ENCODE measurements around the gene PIP5K1C. TPM values are rescaled to one million over a fixed set of nuclear protein-coding genes. Genes with fewer than 3 reads are reported as not detected.

The PIP5K1C gene
- polyA plus RNA-seq, 1 donor (not counting 4 experiments of a cell fraction or from before 2014, with no cell fraction given) = 3.6 TPM

DNA sequence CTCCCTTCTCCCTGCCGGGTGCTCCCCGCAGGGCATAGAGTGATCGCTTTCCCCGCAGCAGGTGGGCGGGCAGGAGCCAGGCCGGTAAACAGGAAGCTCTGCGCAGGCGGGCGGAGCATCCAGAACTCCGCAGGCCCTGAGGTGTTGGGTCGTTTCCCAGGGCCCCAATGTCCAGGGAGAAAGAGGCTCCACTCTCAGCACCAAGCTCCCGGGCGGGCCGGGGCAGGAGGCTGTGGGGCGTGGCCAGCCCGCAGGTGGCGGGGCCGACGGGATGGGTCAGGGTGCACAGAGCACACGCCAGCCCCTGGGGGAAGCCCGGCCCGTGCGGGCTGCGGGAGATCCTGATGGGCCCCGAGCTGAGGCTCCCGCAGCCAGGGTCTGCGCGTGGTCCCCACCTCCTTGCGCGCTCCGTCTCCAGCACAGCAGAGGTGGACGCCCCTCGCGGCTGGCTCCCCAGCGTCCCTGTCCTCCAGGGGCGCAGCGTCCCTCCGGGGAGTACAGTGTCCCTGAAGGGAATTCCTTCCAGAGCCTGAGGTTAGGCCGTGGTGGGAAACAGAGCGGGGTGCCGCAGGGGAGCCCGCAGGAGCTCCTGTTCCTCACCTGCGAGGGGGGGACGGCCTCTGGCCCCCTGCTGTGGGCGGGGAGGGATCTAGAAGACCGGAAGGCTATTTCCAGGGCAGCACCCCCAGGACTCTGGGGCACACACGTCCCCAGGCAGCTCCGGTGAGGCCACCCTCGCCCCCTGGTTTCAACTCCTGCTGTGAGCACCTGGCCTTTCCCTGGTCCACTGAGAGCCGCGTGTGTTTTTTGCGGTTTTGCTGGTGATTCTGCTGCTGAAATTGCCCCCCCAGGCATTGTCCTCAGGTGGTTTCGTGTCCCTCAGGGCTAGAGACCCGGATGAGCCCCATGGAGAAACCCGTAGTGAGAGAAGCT lies 12.2 kb downstream of the PIP5K1C start:
- Histone ChIP-seq H3K36me3 (ENCODE audit: control insufficient read depth in 2 of 2, extremely low read depth in 1 of 2, insufficient read depth in 2 of 2, low read length in 2 of 2) (peaks cover 0 to 5% of the 10 kb centered on the region in 2 experiments), H4K20me1 (ENCODE audit: control insufficient read depth, extremely low read depth, insufficient read depth, low read length) (peaks cover 16% of the 10 kb centered on the region), H2AFZ (ENCODE audit: control insufficient read depth, low read length) (no peak overlapping the region), H3K79me2 (ENCODE audit: control insufficient read depth, insufficient read depth, low read length) (peaks cover 31% of the 10 kb centered on the region), H3K4me1 (ENCODE audit: control insufficient read depth, extremely low read depth, insufficient read depth, low read length) (peaks cover 6% of the 10 kb centered on the region), H3K9me3 (ENCODE audit: control insufficient read depth, low read depth, low read length) (peaks cover 3% of the 10 kb centered on the region), H3K9me1 (ENCODE audit: control insufficient read depth, extremely low read depth, insufficient read depth, low read length) (no peaks in the 10 kb centered on the region), H3K27me3 (ENCODE audit: control insufficient read depth, extremely low read depth, insufficient read depth, low read length) (no peaks in the 10 kb centered on the region), H3K4me3 (ENCODE audit: control insufficient read depth in 2 of 3, extremely low read depth in 1 of 3, insufficient read depth in 2 of 3, low read depth in 1 of 3, low read length in 3 of 3) (no peak overlapping the region), H3K4me2 (ENCODE audit: control insufficient read depth, extremely low read depth, insufficient read depth, low read depth, low read length) (no peak overlapping the region), H3K27ac (ENCODE audit: control insufficient read depth, insufficient read depth, low read length) (no peak overlapping the region), H3K9ac (ENCODE audit: control insufficient read depth, extremely low read depth, insufficient read depth, low read length) (no peak overlapping the region)
- no peak for FAIRE-seq
- dilution Hi-C loops (cut with MboI; ENCODE audit: extremely low pct_ligation_motif_present, low sequenced_read_pairs) = no loop called here
- no peak for DNase-seq (ENCODE audit: low read depth, low spot score)
- TF ChIP-seq EZH2 (IDR thresholded peaks at IDR 0.05; ENCODE audit: low read length) (no peak), CTCF (optimal IDR thresholded peaks at IDR 0.05 in 1 of 3, IDR thresholded peaks at IDR 0.05 in 1 of 3, conservative IDR thresholded peaks at IDR 0.05 in 1 of 3; ENCODE audit: extremely low read depth in 1 of 3, insufficient read depth in 2 of 3, low read length in 3 of 3) (no peak)

GRCh38 chr19:3687393-3687773 lies 12.9 kb downstream of the PIP5K1C start:
- DNase-seq (ENCODE audit: low read depth, low spot score) = no peak
- no peak overlapping the region for H3K4me3 ChIP-seq (ENCODE audit: control insufficient read depth in 2 of 3, extremely low read depth in 1 of 3, insufficient read depth in 2 of 3, low read depth in 1 of 3, low read length in 3 of 3)
- H3K27me3 ChIP-seq (ENCODE audit: control insufficient read depth, extremely low read depth, insufficient read depth, low read length) = no peaks in the 10 kb centered on the region
- dilution Hi-C loops (cut with MboI; ENCODE audit: extremely low pct_ligation_motif_present, low sequenced_read_pairs) = no loop called here
- H4K20me1 ChIP-seq (ENCODE audit: control insufficient read depth, extremely low read depth, insufficient read depth, low read length) = peaks cover 15% of the 10 kb centered on the region
- FAIRE-seq = no peak
- no peak overlapping the region for H3K9ac ChIP-seq (ENCODE audit: control insufficient read depth, extremely low read depth, insufficient read depth, low read length)
- H3K9me3 ChIP-seq (ENCODE audit: control insufficient read depth, low read depth, low read length) = peaks cover 3% of the 10 kb centered on the region
- peaks cover 6% of the 10 kb centered on the region for H3K4me1 ChIP-seq (ENCODE audit: control insufficient read depth, extremely low read depth, insufficient read depth, low read length)
- H3K27ac ChIP-seq (ENCODE audit: control insufficient read depth, insufficient read depth, low read length) = no peak overlapping the region
- no peak overlapping the region for H3K4me2 ChIP-seq (ENCODE audit: control insufficient read depth, extremely low read depth, insufficient read depth, low read depth, low read length)
- no peaks in the 10 kb centered on the region for H3K9me1 ChIP-seq (ENCODE audit: control insufficient read depth, extremely low read depth, insufficient read depth, low read length)
- no peak overlapping the region for H2AFZ ChIP-seq (ENCODE audit: control insufficient read depth, low read length)
- H3K79me2 ChIP-seq (ENCODE audit: control insufficient read depth, insufficient read depth, low read length) = peaks cover 25% of the 10 kb centered on the region
- TF ChIP-seq CTCF (optimal IDR thresholded peaks at IDR 0.05 in 1 of 3, IDR thresholded peaks at IDR 0.05 in 1 of 3, conservative IDR thresholded peaks at IDR 0.05 in 1 of 3; ENCODE audit: extremely low read depth in 1 of 3, insufficient read depth in 2 of 3, low read length in 3 of 3) (no peak), EZH2 (IDR thresholded peaks at IDR 0.05; ENCODE audit: low read length) (no peak)
- peaks cover 0 to 5% of the 10 kb centered on the region in 2 experiments for H3K36me3 ChIP-seq (ENCODE audit: control insufficient read depth in 2 of 2, extremely low read depth in 1 of 2, insufficient read depth in 2 of 2, low read length in 2 of 2)

All from keratinocyte (primary cell).